DOHH2 (cell line): ENCODE measurements around the gene GFI1.

Experiments
- H3F3A ChIP-seq: fragments of 200-600 bp; sonication (generic), shearing (Covaris generic); 2 replicates; pipeline ENCODE4 v1.6.0; 2016; ENCODE audit warnings: antibody characterized with exemption, mild to moderate bottlenecking; ENCODE audit not compliant: control insufficient read depth, insufficient read depth
- H3K27ac ChIP-seq: fragments of 200-600 bp; sonication (generic); 2 replicates; pipeline ENCODE4 v1.5.1; 2014; ENCODE audit warnings: low read depth, mild to moderate bottlenecking, low read length, moderate library complexity
- H3K27me3 ChIP-seq: fragments of 200-600 bp; sonication (generic); 2 replicates; pipeline ENCODE4 v1.6.1; 2014; ENCODE audit warnings: mild to moderate bottlenecking, low read length, mixed read lengths; ENCODE audit not compliant: control insufficient read depth
- H3K36me3 ChIP-seq: fragments of 200-600 bp; sonication (generic); 2 replicates; pipeline ENCODE4 v1.6.1; 2014; ENCODE audit warnings: mild to moderate bottlenecking, low read length, moderate library complexity, mixed read lengths; ENCODE audit not compliant: control insufficient read depth
- H3K4me1 ChIP-seq: fragments of 200-600 bp; sonication (generic); 2 replicates; pipeline ENCODE4 v1.6.1; 2014; ENCODE audit warnings: mild to moderate bottlenecking, low read length, mixed read lengths; ENCODE audit not compliant: control insufficient read depth
- H3K4me2 ChIP-seq: fragments of 200-600 bp; sonication (generic); 2 replicates; pipeline ENCODE4 v1.6.0; 2014; ENCODE audit warnings: mild to moderate bottlenecking, low read length, moderate library complexity
- H3K4me3 ChIP-seq: fragments of 200-600 bp; sonication (generic); 2 replicates; pipeline ENCODE4 v1.5.1; 2014; ENCODE audit warnings: mild to moderate bottlenecking, low read length, mixed read lengths
- H3K79me2 ChIP-seq: fragments of 200-600 bp; sonication (generic); 2 replicates; pipeline ENCODE4 v1.6.1; 2014; ENCODE audit warnings: mild to moderate bottlenecking, low read length, mixed read lengths; ENCODE audit not compliant: control insufficient read depth
- H3K9me2 ChIP-seq: fragments of 200-600 bp; sonication (generic); replicated peaks from 2 replicates; pipeline ENCODE4 v1.6.1; 2014; ENCODE audit warnings: mild to moderate bottlenecking, low read length, mixed read lengths; ENCODE audit not compliant: control insufficient read depth
- H3K9me3 ChIP-seq: fragments of 200-600 bp; sonication (generic); 2 replicates; pipeline ENCODE4 v1.6.1; 2014; ENCODE audit warnings: antibody characterized with exemption, low read length, mixed read lengths; ENCODE audit not compliant: control insufficient read depth, insufficient read depth
- H4K20me1 ChIP-seq: fragments of 200-600 bp; sonication (generic); 2 replicates; pipeline ENCODE4 v1.6.0; 2014; ENCODE audit warnings: low read depth, mild to moderate bottlenecking, antibody characterized with exemption, low read length, moderate library complexity; ENCODE audit not compliant: control insufficient read depth, insufficient read depth
- EZH2phosphoT487 ChIP-seq: fragments of 200-600 bp; sonication (generic); IDR thresholded peaks from 2 replicates; pipeline ENCODE4 v1.6.1; 2017; ENCODE audit warnings: borderline replicate concordance, mild to moderate bottlenecking, antibody characterized with exemption, low read length, moderate library complexity, mixed read lengths
- TF ChIP-seq, protein P1 (sequence below): fragments of 200-600 bp; sonication (generic); IDR thresholded peaks from one replicate; pipeline ENCODE4 v1.5.1; 2014; ENCODE audit warnings: antibody characterized with exemption, mild to moderate bottlenecking, low read depth, low read length; ENCODE audit not compliant: poor library complexity, severe bottlenecking

GFI1 gene

DNA sequence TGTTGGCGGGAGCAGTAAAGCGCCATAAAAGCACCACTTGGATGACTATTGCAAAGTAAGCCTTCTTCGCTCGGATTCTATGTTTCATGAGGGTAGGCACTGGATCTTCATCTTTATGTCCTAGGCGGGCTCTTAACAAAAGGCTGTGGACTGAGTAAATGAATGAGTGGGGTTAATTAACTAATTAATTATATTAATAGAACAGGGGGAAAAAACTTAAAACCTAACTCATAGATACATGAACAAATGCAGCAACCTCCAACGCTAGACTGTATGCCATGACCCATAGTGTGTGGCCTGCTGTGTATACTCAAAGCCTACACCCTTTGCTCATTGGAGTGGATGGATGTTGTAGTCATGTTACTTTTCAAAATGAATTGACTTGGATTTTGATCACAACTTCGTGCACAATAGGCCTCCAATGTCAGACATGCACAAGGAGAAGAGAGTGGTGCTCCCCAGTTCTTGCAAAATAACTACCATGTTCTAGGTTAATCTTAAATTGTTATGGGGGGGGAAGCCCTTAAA is 417 bp upstream of the GFI1 start:
- Histone ChIP-seq H3K9me2 (no peaks in the 10 kb centered on the region), H3F3A (0 out of 2 replicates have a peak, but pooled peaks cover 9% of the 10 kb centered on the region), H3K79me2 (no peaks in the 10 kb centered on the region), H3K27me3 (peaks cover 66% of the 10 kb centered on the region), H4K20me1 (no peaks in the 10 kb centered on the region), H3K36me3 (no peaks in the 10 kb centered on the region), H3K27ac (no peak overlapping the region), H3K4me2 (no peak overlapping the region), H3K4me3 (peak overlapping the region; percentile 59; the same call in 1 of the 2 replicates), H3K4me1 (peaks cover 40% of the 10 kb centered on the region), H3K9me3 (no peaks in the 10 kb centered on the region)
- TF ChIP-seq EZH2phosphoT487 = 0 out of 2 replicates have a peak, but pooled peaks have one; percentile 42
- TF ChIP-seq, protein P1, sequence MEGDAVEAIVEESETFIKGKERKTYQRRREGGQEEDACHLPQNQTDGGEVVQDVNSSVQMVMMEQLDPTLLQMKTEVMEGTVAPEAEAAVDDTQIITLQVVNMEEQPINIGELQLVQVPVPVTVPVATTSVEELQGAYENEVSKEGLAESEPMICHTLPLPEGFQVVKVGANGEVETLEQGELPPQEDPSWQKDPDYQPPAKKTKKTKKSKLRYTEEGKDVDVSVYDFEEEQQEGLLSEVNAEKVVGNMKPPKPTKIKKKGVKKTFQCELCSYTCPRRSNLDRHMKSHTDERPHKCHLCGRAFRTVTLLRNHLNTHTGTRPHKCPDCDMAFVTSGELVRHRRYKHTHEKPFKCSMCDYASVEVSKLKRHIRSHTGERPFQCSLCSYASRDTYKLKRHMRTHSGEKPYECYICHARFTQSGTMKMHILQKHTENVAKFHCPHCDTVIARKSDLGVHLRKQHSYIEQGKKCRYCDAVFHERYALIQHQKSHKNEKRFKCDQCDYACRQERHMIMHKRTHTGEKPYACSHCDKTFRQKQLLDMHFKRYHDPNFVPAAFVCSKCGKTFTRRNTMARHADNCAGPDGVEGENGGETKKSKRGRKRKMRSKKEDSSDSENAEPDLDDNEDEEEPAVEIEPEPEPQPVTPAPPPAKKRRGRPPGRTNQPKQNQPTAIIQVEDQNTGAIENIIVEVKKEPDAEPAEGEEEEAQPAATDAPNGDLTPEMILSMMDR = no peak

DNA sequence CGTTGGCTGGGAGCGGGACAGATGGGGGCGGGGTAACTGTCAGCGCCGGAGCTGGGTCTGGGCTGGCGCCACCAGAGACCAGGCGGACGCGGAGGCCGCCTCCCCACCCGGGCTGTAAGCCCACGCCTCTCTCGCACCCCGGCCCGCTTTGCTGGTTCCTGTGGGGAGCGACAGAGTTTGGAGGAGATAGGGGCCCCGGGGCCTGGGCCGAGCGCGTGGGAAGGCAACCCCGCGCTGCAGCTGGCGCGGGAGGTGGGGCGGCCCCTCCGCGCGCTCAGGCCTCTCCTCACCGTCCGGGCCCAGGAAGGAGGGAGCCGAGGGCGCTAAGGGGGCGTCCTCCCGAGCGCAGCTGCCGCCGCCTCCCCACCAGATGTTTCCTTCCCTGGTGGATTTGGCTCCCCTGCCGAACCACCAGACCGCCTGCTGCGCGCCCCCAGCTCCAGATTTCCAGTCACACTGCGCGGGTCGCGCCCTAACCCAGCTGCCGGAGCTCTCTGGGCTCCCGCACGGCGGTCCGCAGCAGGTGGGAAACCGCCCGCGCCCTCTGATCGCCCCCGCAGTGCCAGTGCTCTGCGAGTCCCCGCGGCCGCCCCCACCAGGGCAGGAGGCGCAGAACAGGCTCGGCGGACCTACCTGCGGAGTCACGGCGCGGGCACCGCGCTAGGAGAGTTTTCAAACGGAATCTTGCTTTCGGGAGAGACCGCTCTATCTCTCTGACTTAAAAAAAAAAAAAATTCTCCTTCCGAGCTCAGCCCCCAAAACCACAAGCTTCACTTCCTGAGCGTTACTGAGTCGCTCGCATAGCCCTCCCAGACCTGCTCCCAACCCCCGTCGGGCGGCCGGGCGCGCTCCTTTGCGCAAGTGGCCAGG is 1.1 kb downstream of the GFI1 start:
- Histone ChIP-seq H3K4me3 (peak overlapping the region; percentile 84), H3K27ac (no peak overlapping the region), H3K27me3 (peaks cover 70% of the 10 kb centered on the region)

DNA sequence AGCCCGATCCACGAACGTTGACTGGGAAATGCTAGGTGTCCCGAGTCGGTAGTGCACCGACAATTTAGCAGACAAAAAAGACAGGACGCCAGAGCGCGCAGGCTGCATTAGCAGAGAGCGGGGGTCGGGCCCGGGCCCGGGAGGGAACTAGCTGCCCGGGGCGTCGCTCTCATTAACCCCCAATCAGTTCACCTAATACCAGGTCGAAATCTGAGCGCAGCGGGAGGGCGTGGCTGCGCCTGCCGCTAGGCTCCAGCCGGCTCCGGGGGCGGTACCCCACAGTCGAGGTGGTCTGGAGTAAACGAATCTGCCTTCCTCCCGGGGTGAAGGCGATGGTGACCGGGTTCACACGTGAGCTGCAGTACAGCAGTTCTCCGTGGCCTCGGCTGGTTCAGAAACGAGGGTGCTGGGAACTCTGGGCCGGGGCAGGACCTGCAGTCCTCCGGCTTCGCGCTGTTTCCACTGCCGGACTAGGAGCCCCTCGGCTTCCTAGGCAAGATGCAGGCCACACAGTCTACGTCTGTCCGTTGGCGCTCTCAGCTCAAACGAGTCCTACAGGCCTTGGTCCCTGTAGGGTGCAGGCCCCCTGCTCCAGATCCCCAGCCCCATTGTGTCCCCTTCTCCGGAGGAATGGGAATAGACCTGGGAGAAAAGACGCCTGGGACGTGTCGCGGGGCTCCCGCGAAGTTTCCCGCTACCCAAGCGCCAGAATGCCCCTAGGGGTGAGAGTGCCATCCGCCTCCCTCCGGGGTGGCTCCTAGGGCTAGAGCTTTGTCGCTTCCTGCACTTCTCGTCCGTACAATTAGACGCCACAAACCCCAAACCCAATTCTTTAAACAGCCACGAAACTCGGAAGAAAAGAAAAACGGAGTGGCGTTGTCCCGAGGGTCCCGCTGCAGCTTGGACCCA is 2.0 kb downstream of the GFI1 start:
- H3F3A ChIP-seq = 0 out of 2 replicates have a peak, but pooled peaks cover 9% of the 10 kb centered on the region
- H3K4me2 ChIP-seq = peak overlapping the region; percentile 100
- no peaks in the 10 kb centered on the region for H4K20me1 ChIP-seq
- H3K4me3 ChIP-seq = peak overlapping the region; percentile 84
- H3K9me2 ChIP-seq = no peaks in the 10 kb centered on the region
- H3K9me3 ChIP-seq = no peaks in the 10 kb centered on the region
- no peaks in the 10 kb centered on the region for H3K36me3 ChIP-seq
- no peak overlapping the region for H3K27ac ChIP-seq
- peak; percentile 23 for TF ChIP-seq EZH2phosphoT487
- TF ChIP-seq, protein P1 = no peak
- peaks cover 40% of the 10 kb centered on the region for H3K4me1 ChIP-seq
- no peaks in the 10 kb centered on the region for H3K79me2 ChIP-seq
- peaks cover 70% of the 10 kb centered on the region for H3K27me3 ChIP-seq

More for the DNA sequence above, 1.1 kb downstream of the GFI1 start:
- no peak for TF ChIP-seq EZH2phosphoT487
- TF ChIP-seq, protein P1 = peak; percentile 63
- H3F3A ChIP-seq = 0 out of 2 replicates have a peak, but pooled peaks cover 9% of the 10 kb centered on the region
- peaks cover 40% of the 10 kb centered on the region for H3K4me1 ChIP-seq
- H3K4me2 ChIP-seq = peak overlapping the region; percentile 100
- no peaks in the 10 kb centered on the region for H3K79me2 ChIP-seq
- H4K20me1 ChIP-seq = no peaks in the 10 kb centered on the region
- H3K36me3 ChIP-seq = no peaks in the 10 kb centered on the region
- H3K9me3 ChIP-seq = no peaks in the 10 kb centered on the region
- no peaks in the 10 kb centered on the region for H3K9me2 ChIP-seq
